Cardiac fibroblast (primary cell): ENCODE data around the gene ETDC.
"Not testable (repeated sequence)": the region's sequence is repeated elsewhere in the genome, so short reads cannot be mapped to it uniquely, and the experiment has no call there.

ENCODE experiments used
- DNase-seq, 2 donors: peaks; one replicate each; pipeline versions ENCODE4 v3.0.0 to v3.0.0-alpha.2; 2010; ENCODE audit warnings: low read depth in 2 of 2
- H3K4me3 ChIP-seq, 2 donors: replicated peaks in 1 of 2; 1 replicate in 1 of 2; 2 replicates in 1 of 2; pipeline ENCODE4 v1.5.1; 2011; ENCODE audit warnings: low read depth in 2 of 2, low read length in 2 of 2, mild to moderate bottlenecking in 2 of 2, moderate library complexity in 1 of 2
- CTCF ChIP-seq: IDR thresholded peaks from one replicate; pipeline ENCODE4 v1.5.1; 2011; ENCODE audit warnings: low read depth, mild to moderate bottlenecking, low read length, inconsistent platforms

The ETDC gene

GRCh38 chrX:135315864-135316263 is 6.6 kb downstream of the ETDC start:
- no peak for DNase-seq
- TF ChIP-seq CTCF = no peak
- no peak overlapping the region for H3K4me3 ChIP-seq

DNA sequence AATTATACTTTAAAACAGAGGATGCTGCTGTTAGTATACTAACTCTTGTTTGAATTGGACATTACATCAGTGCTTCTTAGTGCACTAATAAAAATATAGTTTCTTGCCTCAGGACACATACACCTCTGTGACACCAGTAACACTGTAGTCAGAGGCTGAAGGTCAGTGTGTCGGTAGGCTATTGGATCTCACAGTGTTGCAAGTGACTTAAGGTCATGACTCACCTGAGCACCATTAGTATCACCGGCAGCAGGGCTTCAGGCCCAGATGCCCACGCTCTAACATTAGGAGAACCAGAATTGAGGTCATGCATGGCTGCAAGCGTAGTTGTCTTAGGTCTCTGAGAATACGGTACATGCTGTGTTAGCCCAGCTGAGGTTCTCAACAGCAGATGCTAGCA is 15.2 kb downstream of the ETDC start:
- DNase-seq = no peak
- no peak for TF ChIP-seq CTCF
- no peak overlapping the region for H3K4me3 ChIP-seq

GRCh38 chrX:135325036-135325818 is 15.9 kb downstream of the ETDC start:
- H3K4me3 ChIP-seq = not testable (repeated sequence)

GRCh38 chrX:135327299-135327698 is 18.0 kb downstream of the ETDC start:
- no peak overlapping the region for H3K4me3 ChIP-seq
- DNase-seq = peak; percentile 86 to 91
- TF ChIP-seq CTCF = no peak

More at GRCh38 chrX:135325036-135325818, 15.9 kb downstream of the ETDC start:
- DNase-seq = not testable (repeated sequence)

DNA sequence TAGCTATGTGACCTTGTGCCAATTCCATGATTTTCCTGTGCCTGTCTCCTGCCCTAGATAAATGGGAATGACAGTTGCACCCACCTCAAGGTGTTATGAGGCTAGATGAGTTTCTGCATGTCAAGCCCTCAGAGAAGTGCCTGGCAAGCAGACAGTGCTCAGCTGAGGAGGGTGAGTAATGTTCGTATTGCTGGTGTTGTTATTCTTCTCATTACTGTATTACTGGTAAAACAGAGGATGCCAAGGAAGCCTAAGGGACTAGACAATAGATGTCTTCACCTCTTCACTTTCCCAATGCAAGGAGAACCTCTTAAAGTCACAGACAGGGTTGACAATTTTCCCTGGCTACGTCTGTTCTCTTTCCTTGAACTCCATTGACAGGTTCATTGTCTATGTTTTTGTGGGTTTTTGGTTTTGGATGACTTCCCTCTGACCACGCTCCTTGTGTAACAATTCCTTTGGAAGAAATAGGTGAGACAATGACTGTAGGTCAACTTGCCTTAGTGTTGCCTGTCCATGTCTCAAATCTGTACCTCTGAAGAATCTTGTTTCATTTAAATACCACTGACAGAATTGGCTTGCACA is 19.2 kb downstream of the ETDC start:
- no peak for TF ChIP-seq CTCF
- no peak overlapping the region for H3K4me3 ChIP-seq
- DNase-seq = peak in 1 of 2 donors; percentile 50

GRCh38 chrX:135330706-135331105 is 21.4 kb downstream of the ETDC start:
- TF ChIP-seq CTCF = no peak
- no peak overlapping the region for H3K4me3 ChIP-seq
- DNase-seq = no peak

DNA sequence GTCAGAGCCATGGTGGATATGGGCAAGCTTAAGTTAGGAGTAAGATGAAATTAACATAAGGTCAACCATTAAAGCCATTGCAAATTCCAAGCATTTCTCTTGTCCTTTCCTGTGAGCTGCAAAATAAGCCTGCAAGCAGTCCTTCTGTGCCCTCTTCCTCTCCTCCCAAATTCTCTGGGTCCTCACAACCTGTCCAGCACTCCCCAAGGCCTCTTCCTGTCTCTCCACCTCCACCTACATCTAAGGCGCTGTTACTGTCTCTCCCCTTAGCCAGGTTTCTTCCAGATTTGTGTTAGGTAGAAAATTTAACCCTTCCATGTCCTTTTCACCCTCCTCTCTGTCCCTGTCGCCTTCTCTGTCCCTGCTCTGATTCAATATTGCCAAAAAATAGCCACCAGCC is 22.2 kb downstream of the ETDC start:
- H3K4me3 ChIP-seq = no peak overlapping the region
- no peak for DNase-seq
- no peak for TF ChIP-seq CTCF
